Left lung (tissue), 10 donors: ENCODE measurements around the gene ASIC3. TPM values are rescaled to one million over a fixed set of nuclear protein-coding genes. Genes with fewer than 3 reads are reported as not detected.

ENCODE experiments used
- ATAC-seq: fragments of 200-7000 bp; cut with Tn5 transposase; one replicate; pipeline ENCODE4 v1.9.1; 2020; ENCODE audit warnings: moderate library complexity
- DNase-seq, 4 donors: peaks; one replicate each; pipeline ENCODE4 v3.0.0-alpha.2; 2013 to 2020
- H3K27ac ChIP-seq, 2 donors: fragments of 200-600 bp; sonication (generic) in 1 of 2; one replicate each; pipeline versions ENCODE4 v1.5.0 to v1.8.0; 2020 to 2021
- H3K27me3 ChIP-seq, 2 donors: fragments of 200-600 bp; sonication (generic) in 1 of 2; one replicate each; pipeline versions ENCODE4 v1.5.0 to v1.8.0; 2020 to 2021
- H3K36me3 ChIP-seq, 2 donors: fragments of 200-600 bp; sonication (generic) in 1 of 2; one replicate each; pipeline versions ENCODE4 v1.5.0 to v1.8.0; 2020 to 2021
- H3K4me1 ChIP-seq, 2 donors: fragments of 200-600 bp; one replicate each; pipeline ENCODE4 v1.8.0; 2021
- H3K4me3 ChIP-seq, 2 donors: fragments of 200-600 bp; sonication (generic) in 1 of 2; one replicate each; pipeline versions ENCODE4 v1.5.0 to v1.8.0; 2020 to 2021; ENCODE audit warnings: mild to moderate bottlenecking in 1 of 2
- H3K9me3 ChIP-seq, 2 donors: fragments of 200-600 bp; sonication (generic) in 1 of 2; one replicate each; pipeline versions ENCODE4 v1.5.0 to v1.8.0; 2020 to 2021
- CTCF ChIP-seq, 2 donors: fragments of 200-600 bp; sonication (generic) in 1 of 2; IDR thresholded peaks; one replicate each; pipeline versions ENCODE4 v1.5.0 to v1.8.0; 2021; ENCODE audit warnings: antibody characterized with exemption in 2 of 2
- intact Hi-C, 2 donors: fragments of 100-400 bp; cut with DNase I; formaldehyde crosslinking; loops; one replicate each; pipeline versions ENCODE4 v1.11.2 to v1.14.2; 2022
- polyA plus RNA-seq, 6 donors: library from polyadenylated mRNA; unstranded; fragments of 120-200 nt; gene quantifications; one replicate each; pipeline ENCODE4 v1.2.1, GENCODE V29; 2013; ENCODE audit not compliant: insufficient read length in 6 of 6
- total RNA-seq, 2 donors: library from RNA; stranded (reverse); fragmentation: NEBNext Ultra II Directional; extraction: Animal tissue kit (Norgen Biotek cat#: 25700); gene quantifications; one replicate each; pipeline ENCODE4 v1.2.1, GENCODE V29; 2021
- donor health status: DM: no; HTN: yes; CAD: no.
- donor health status: DM: no; HTN: no; CAD: no.

Gene ASIC3
- total and polyA plus RNA-seq, 8 donors = 2.3 to 6.0 (median 3.4) TPM

- Histone ChIP-seq H3K27ac (no peak overlapping the region), H3K4me3 (no peak overlapping the region), H3K27me3 (no peaks in the 10 kb centered on the region), H3K36me3 (peaks cover 5 to 95% of the 10 kb centered on the region in 2 donors), H3K9me3 (no peaks in the 10 kb centered on the region), H3K4me1 (no peaks in the 10 kb centered on the region)
- no peak for TF ChIP-seq CTCF (IDR thresholded peaks at IDR 0.05)
- no peak for ATAC-seq
- DNase-seq = no peak
- intact Hi-C loops = no loop called here
These were observed 19.9 kb downstream of the ASIC3 start for GRCh38 chr7:151068069-151068773.

- ATAC-seq = no peak
- no peaks in the 10 kb centered on the region for H3K4me1 ChIP-seq
- no peak overlapping the region for H3K4me3 ChIP-seq
- H3K27ac ChIP-seq = no peak overlapping the region
- intact Hi-C loops = no loop called here
- no peak for DNase-seq
- TF ChIP-seq CTCF (IDR thresholded peaks at IDR 0.05) = no peak
- H3K27me3 ChIP-seq = no peaks in the 10 kb centered on the region
- no peaks in the 10 kb centered on the region for H3K9me3 ChIP-seq
- H3K36me3 ChIP-seq = peaks cover 10 to 100% of the 10 kb centered on the region in 2 donors
These were observed 21.7 kb downstream of the ASIC3 start for GRCh38 chr7:151069841-151070573.

GRCh38 chr7:151070574-151070960 is 22.2 kb downstream of the ASIC3 start:
- intact Hi-C loops = no loop called here
- TF ChIP-seq CTCF (IDR thresholded peaks at IDR 0.05) = no peak
- Histone ChIP-seq H3K4me1 (no peaks in the 10 kb centered on the region), H3K36me3 (peaks cover 10 to 100% of the 10 kb centered on the region in 2 donors), H3K4me3 (no peak overlapping the region), H3K27ac (no peak overlapping the region), H3K27me3 (no peaks in the 10 kb centered on the region), H3K9me3 (no peaks in the 10 kb centered on the region)
- ATAC-seq (no peak), DNase-seq (no peak)

- intact Hi-C loops = no loop called here
- DNase-seq (peak in 1 of 4 donors; percentile 78), ATAC-seq (no peak)
- H3K4me1 ChIP-seq = no peaks in the 10 kb centered on the region
- no peaks in the 10 kb centered on the region for H3K9me3 ChIP-seq
- H3K27me3 ChIP-seq = no peaks in the 10 kb centered on the region
- no peak overlapping the region for H3K27ac ChIP-seq
- TF ChIP-seq CTCF (IDR thresholded peaks at IDR 0.05) = no peak
- peaks cover 10 to 100% of the 10 kb centered on the region in 2 donors for H3K36me3 ChIP-seq
- no peak overlapping the region for H3K4me3 ChIP-seq
These were observed 22.9 kb downstream of the ASIC3 start for GRCh38 chr7:151071032-151071866.

- no peak for TF ChIP-seq CTCF (IDR thresholded peaks at IDR 0.05)
- H3K27ac ChIP-seq = no peak overlapping the region
- no peaks in the 10 kb centered on the region for H3K9me3 ChIP-seq
- H3K36me3 ChIP-seq = peaks cover 5 to 84% of the 10 kb centered on the region in 2 donors
- no peak overlapping the region for H3K4me3 ChIP-seq
- ATAC-seq (no peak), DNase-seq (no peak)
- intact Hi-C loops = no loop called here
- peaks cover 8 to 15% of the 10 kb centered on the region in 2 donors for H3K4me1 ChIP-seq
- H3K27me3 ChIP-seq = no peaks in the 10 kb centered on the region
These were observed 25.7 kb downstream of the ASIC3 start for GRCh38 chr7:151073990-151074389.
